SK-N-SH (cell line): ENCODE results near the gene ELF5.

ENCODE experiments used
- CTCF ChIP-seq: fragments of 200-600 bp; sonication (generic); IDR thresholded peaks from 2 replicates; pipeline ENCODE4 v1.6.1; 2017; ENCODE audit warnings: antibody characterized with exemption, mild to moderate bottlenecking, moderate library complexity
- EZH2phosphoT487 ChIP-seq: fragments of 200-600 bp; sonication (generic); IDR thresholded peaks from 2 replicates; pipeline ENCODE4 v1.6.1; 2017; ENCODE audit warnings: low read depth, mixed run types, mild to moderate bottlenecking, antibody characterized with exemption, moderate library complexity, borderline replicate concordance
- MEF2A ChIP-seq: IDR thresholded peaks from 2 replicates; pipeline ENCODE4 v1.4.0; 2012; ENCODE audit warnings: low read depth, borderline replicate concordance
- NFIC ChIP-seq: IDR thresholded peaks from 2 replicates; pipeline ENCODE4 v1.4.0; 2012; ENCODE audit warnings: borderline replicate concordance
- POLR2AphosphoS5 ChIP-seq: IDR thresholded peaks from 2 replicates; pipeline ENCODE4 v1.6.1; 2012; ENCODE audit warnings: low read depth, low read length
- YY1 ChIP-seq: IDR thresholded peaks from 2 replicates; pipeline ENCODE4 v1.4.0; 2012; ENCODE audit warnings: low read depth, mild to moderate bottlenecking

- no peak for TF ChIP-seq CTCF
- TF ChIP-seq NFIC = no peak
- no peak for TF ChIP-seq EZH2phosphoT487
- TF ChIP-seq POLR2AphosphoS5 = no peak
- TF ChIP-seq MEF2A = no peak
- no peak for TF ChIP-seq YY1
Observed at GRCh38 chr11:34488855-34489557, 24.6 kb downstream of the ELF5 start.
